ENCODE data around the gene MPP3. TPM values are rescaled to one million over a fixed set of nuclear protein-coding genes. Genes with fewer than 3 reads are reported as not detected.

MPP3 gene
- total RNA-seq, 1 experiment from 2014 or later = 11.3 TPM

- ChIA-PET CTCF (interaction anchor here (0.6 to 5.4 kb wide), 34 partner anchors 8 to 1538 kb away, joined by 3 to 49 read pairs (median 5); partner anchors contain the start of genes CD300LG, MPP2, NAGS and TMUB2), POLR2A (no interaction called here)
- Mint-ChIP-seq H3K9me3 (no peaks in the 10 kb centered on the region), H3K4me1 (peaks cover 14% of the 10 kb centered on the region), H3K27ac (no peak overlapping the region), H3K4me3 (no peak overlapping the region), H3K27me3 (ENCODE audit: low read depth) (no peaks in the 10 kb centered on the region), H3K36me3 (0 out of 2 replicates have a peak, but pooled peaks cover 2% of the 10 kb centered on the region)
- DNase-seq (ENCODE audit: low spot score) (no peak), ATAC-seq (no peak)
- TF ChIP-seq ZNF532 (CRISPR knock-in tag; IDR thresholded peaks at IDR 0.05; ENCODE audit: borderline replicate concordance) = no peak
- TF ChIP-seq ZNF317 (CRISPR knock-in tag; IDR thresholded peaks at IDR 0.05; ENCODE audit: borderline replicate concordance, low read depth) = no peak
- no peak for TF ChIP-seq SOX15 (CRISPR knock-in tag; IDR thresholded peaks at IDR 0.05)
- no peak for TF ChIP-seq ZNF263 (CRISPR knock-in tag; IDR thresholded peaks at IDR 0.05; ENCODE audit: low read depth)
- no peak for TF ChIP-seq IRF2 (CRISPR knock-in tag; IDR thresholded peaks at IDR 0.05; ENCODE audit: borderline replicate concordance, low read depth)
- no peak for TF ChIP-seq ZNF416 (CRISPR knock-in tag; IDR thresholded peaks at IDR 0.05)
- TF ChIP-seq ATF1 (CRISPR knock-in tag; IDR thresholded peaks at IDR 0.05) = no peak
- TF ChIP-seq NR3C1 (CRISPR knock-in tag; conservative IDR thresholded peaks at IDR 0.05; ENCODE audit: low read depth) = no peak
- no peak for TF ChIP-seq USF2 (CRISPR knock-in tag; IDR thresholded peaks at IDR 0.05)
- TF ChIP-seq ZNF232 (CRISPR knock-in tag; IDR thresholded peaks at IDR 0.05) = no peak
- TF ChIP-seq HMGA2 (CRISPR knock-in tag; IDR thresholded peaks at IDR 0.05) = no peak
Measured at GRCh38 chr17:43879723-43880419, 46.9 kb upstream of the MPP3 start.

GRCh38 chr17:43878260-43879175 is 45.6 kb upstream of the MPP3 start:
- peak; percentile 83 for ATAC-seq

More at GRCh38 chr17:43878260-43879175, 45.6 kb upstream of the MPP3 start:
- POLR2A ChIA-PET = interaction anchor here (0.5 to 0.9 kb wide), 2 partner anchors 33 to 158 kb away, joined by 3 read pairs; no protein-coding TSS in a partner anchor
- TF ChIP-seq MAX (CRISPR knock-in tag; IDR thresholded peaks at IDR 0.05) (peak; percentile 41; the same call in 1 of the 2 replicates), CTCF (IDR thresholded peaks at IDR 0.05) (peak; percentile 91), ZNF423 (CRISPR knock-in tag; IDR thresholded peaks at IDR 0.05) (peak; percentile 45; the same call in 1 of the 2 replicates), EMX1 (CRISPR knock-in tag; IDR thresholded peaks at IDR 0.05) (no peak), STAT6 (CRISPR knock-in tag; conservative IDR thresholded peaks at IDR 0.05; ENCODE audit: low read depth) (no peak), TCF7 (CRISPR knock-in tag; IDR thresholded peaks at IDR 0.05; ENCODE audit: low read depth) (no peak), TEAD1 (CRISPR knock-in tag; IDR thresholded peaks at IDR 0.05) (peak; percentile 59; the same call in 1 of the 2 replicates), TEAD4 (CRISPR knock-in tag; IDR thresholded peaks at IDR 0.05) (peak; percentile 64)
- Mint-ChIP-seq H3K4me1 (peaks cover 14% of the 10 kb centered on the region), H3K9me3 (no peaks in the 10 kb centered on the region), H3K27ac (no peak overlapping the region), H3K36me3 (0 out of 2 replicates have a peak, but pooled peaks cover 2% of the 10 kb centered on the region), H3K27me3 (ENCODE audit: low read depth) (no peaks in the 10 kb centered on the region), H3K4me3 (no peak overlapping the region)
- CTCF ChIA-PET = interaction anchor here (0.5 to 5.4 kb wide), 34 partner anchors 9 to 1274 kb away, joined by 3 to 49 read pairs (median 4); partner anchors contain the start of genes CD300LG, HDAC5 and MPP2
- DNase-seq (ENCODE audit: low spot score) = peak; percentile 89
